Esophagus muscularis mucosa (tissue), 3 donors: ENCODE measurements around the gene NR1H3.

Experiments
- EP300 ChIP-seq: sonication (generic); formaldehyde crosslinking; IDR thresholded peaks from one replicate; pipeline ENCODE4 v1.6.1; 2017; ENCODE audit warnings: antibody characterized with exemption
- TF ChIP-seq, protein P1 (sequence below), 3 experiments: fragments of 200-600 bp in 2 of 3; fragments of 450-650 bp in 1 of 3; sonication (generic) in 2 of 3; IDR thresholded peaks; one replicate each; pipeline ENCODE4 v1.5.1; 2017 to 2019; ENCODE audit warnings: antibody characterized with exemption in 3 of 3, mild to moderate bottlenecking in 2 of 3, moderate library complexity in 1 of 3

GRCh38 chr11:47259232-47259977 lies 1.6 kb downstream of the NR1H3 start:
- TF ChIP-seq, protein P1, sequence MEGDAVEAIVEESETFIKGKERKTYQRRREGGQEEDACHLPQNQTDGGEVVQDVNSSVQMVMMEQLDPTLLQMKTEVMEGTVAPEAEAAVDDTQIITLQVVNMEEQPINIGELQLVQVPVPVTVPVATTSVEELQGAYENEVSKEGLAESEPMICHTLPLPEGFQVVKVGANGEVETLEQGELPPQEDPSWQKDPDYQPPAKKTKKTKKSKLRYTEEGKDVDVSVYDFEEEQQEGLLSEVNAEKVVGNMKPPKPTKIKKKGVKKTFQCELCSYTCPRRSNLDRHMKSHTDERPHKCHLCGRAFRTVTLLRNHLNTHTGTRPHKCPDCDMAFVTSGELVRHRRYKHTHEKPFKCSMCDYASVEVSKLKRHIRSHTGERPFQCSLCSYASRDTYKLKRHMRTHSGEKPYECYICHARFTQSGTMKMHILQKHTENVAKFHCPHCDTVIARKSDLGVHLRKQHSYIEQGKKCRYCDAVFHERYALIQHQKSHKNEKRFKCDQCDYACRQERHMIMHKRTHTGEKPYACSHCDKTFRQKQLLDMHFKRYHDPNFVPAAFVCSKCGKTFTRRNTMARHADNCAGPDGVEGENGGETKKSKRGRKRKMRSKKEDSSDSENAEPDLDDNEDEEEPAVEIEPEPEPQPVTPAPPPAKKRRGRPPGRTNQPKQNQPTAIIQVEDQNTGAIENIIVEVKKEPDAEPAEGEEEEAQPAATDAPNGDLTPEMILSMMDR (IDR thresholded peaks at IDR 0.05), result peak; percentile 42 to 58 (median 52)
- TF ChIP-seq EP300, result no peak
